Left lung (tissue), 10 donors: ENCODE results near the gene SUMO3. TPM values are rescaled to one million over a fixed set of nuclear protein-coding genes. Genes with fewer than 3 reads are reported as not detected.

Experiments
- ATAC-seq: fragments of 200-7000 bp; cut with Tn5 transposase; one replicate; pipeline ENCODE4 v1.9.1; 2020; ENCODE audit warnings: moderate library complexity
- DNase-seq, 4 donors: peaks; one replicate each; pipeline ENCODE4 v3.0.0-alpha.2; 2013 to 2020
- H3K27ac ChIP-seq, 2 donors: fragments of 200-600 bp; sonication (generic) in 1 of 2; one replicate each; pipeline versions ENCODE4 v1.5.0 to v1.8.0; 2020 to 2021
- H3K27me3 ChIP-seq, 2 donors: fragments of 200-600 bp; sonication (generic) in 1 of 2; one replicate each; pipeline versions ENCODE4 v1.5.0 to v1.8.0; 2020 to 2021
- H3K36me3 ChIP-seq, 2 donors: fragments of 200-600 bp; sonication (generic) in 1 of 2; one replicate each; pipeline versions ENCODE4 v1.5.0 to v1.8.0; 2020 to 2021
- H3K4me1 ChIP-seq, 2 donors: fragments of 200-600 bp; one replicate each; pipeline ENCODE4 v1.8.0; 2021
- H3K4me3 ChIP-seq, 2 donors: fragments of 200-600 bp; sonication (generic) in 1 of 2; one replicate each; pipeline versions ENCODE4 v1.5.0 to v1.8.0; 2020 to 2021; ENCODE audit warnings: mild to moderate bottlenecking in 1 of 2
- H3K9me3 ChIP-seq, 2 donors: fragments of 200-600 bp; sonication (generic) in 1 of 2; one replicate each; pipeline versions ENCODE4 v1.5.0 to v1.8.0; 2020 to 2021
- CTCF ChIP-seq, 2 donors: fragments of 200-600 bp; sonication (generic) in 1 of 2; IDR thresholded peaks; one replicate each; pipeline versions ENCODE4 v1.5.0 to v1.8.0; 2021; ENCODE audit warnings: antibody characterized with exemption in 2 of 2
- intact Hi-C, 2 donors: fragments of 100-400 bp; cut with DNase I; formaldehyde crosslinking; loops; one replicate each; pipeline versions ENCODE4 v1.11.2 to v1.14.2; 2022
- polyA plus RNA-seq, 6 donors: library from polyadenylated mRNA; unstranded; fragments of 120-200 nt; gene quantifications; one replicate each; pipeline ENCODE4 v1.2.1, GENCODE V29; 2013; ENCODE audit not compliant: insufficient read length in 6 of 6
- total RNA-seq, 2 donors: library from RNA; stranded (reverse); fragmentation: NEBNext Ultra II Directional; extraction: Animal tissue kit (Norgen Biotek cat#: 25700); gene quantifications; one replicate each; pipeline ENCODE4 v1.2.1, GENCODE V29; 2021
- donor health status: DM: no; HTN: yes; CAD: no.
- donor health status: DM: no; HTN: no; CAD: no.

SUMO3 gene
- total and polyA plus RNA-seq, 8 donors: 92.4 to 136 (median 118) TPM

GRCh38 chr21:44865561-44866280, 47.9 kb upstream of the SUMO3 start:
- Histone ChIP-seq H3K4me1 (peaks cover 42 to 62% of the 10 kb centered on the region in 2 donors), H3K27me3 (no peaks in the 10 kb centered on the region), H3K27ac (peak overlapping the region; percentile 65 to 71), H3K4me3 (no peak overlapping the region), H3K9me3 (no peaks in the 10 kb centered on the region), H3K36me3 (peaks cover 0 to 47% of the 10 kb centered on the region in 2 donors)
- no peak for TF ChIP-seq CTCF (IDR thresholded peaks at IDR 0.05)
- ATAC-seq: peak; percentile 73
- peak in 1 of 4 donors; percentile 51 for DNase-seq
- intact Hi-C loops: no loop called here

- DNase-seq (no peak), ATAC-seq (no peak)
- no peak for TF ChIP-seq CTCF (IDR thresholded peaks at IDR 0.05)
- H3K4me3 ChIP-seq: no peak overlapping the region
- H3K4me1 ChIP-seq: peaks cover 15 to 43% of the 10 kb centered on the region in 2 donors
- intact Hi-C loops: no loop called here
- no peaks in the 10 kb centered on the region for H3K9me3 ChIP-seq
- no peaks in the 10 kb centered on the region for H3K27me3 ChIP-seq
- H3K36me3 ChIP-seq: peaks cover 0 to 73% of the 10 kb centered on the region in 2 donors
- no peak overlapping the region for H3K27ac ChIP-seq
These were observed 45.2 kb upstream of the SUMO3 start for GRCh38 chr21:44862869-44863685.

- H3K27ac ChIP-seq: no peak overlapping the region
- no peak for TF ChIP-seq CTCF (IDR thresholded peaks at IDR 0.05)
- intact Hi-C loops: no loop called here
- peaks cover 0 to 96% of the 10 kb centered on the region in 2 donors for H3K36me3 ChIP-seq
- H3K9me3 ChIP-seq: no peaks in the 10 kb centered on the region
- H3K4me1 ChIP-seq: peaks cover 0 to 19% of the 10 kb centered on the region in 2 donors
- ATAC-seq (peak; percentile 71), DNase-seq (peak in 1 of 4 donors; percentile 59)
- H3K27me3 ChIP-seq: no peaks in the 10 kb centered on the region
- H3K4me3 ChIP-seq: no peak overlapping the region
These were observed 40.9 kb upstream of the SUMO3 start for GRCh38 chr21:44858791-44859190.

- no peak for TF ChIP-seq CTCF (IDR thresholded peaks at IDR 0.05)
- Histone ChIP-seq H3K4me3 (no peak overlapping the region), H3K27ac (no peak overlapping the region), H3K36me3 (peaks cover 0 to 96% of the 10 kb centered on the region in 2 donors), H3K9me3 (no peaks in the 10 kb centered on the region), H3K27me3 (no peaks in the 10 kb centered on the region), H3K4me1 (peaks cover 0 to 19% of the 10 kb centered on the region in 2 donors)
- ATAC-seq (peak; percentile 6), DNase-seq (peak in 1 of 4 donors; percentile 57)
- intact Hi-C loops: no loop called here
These were observed 40.4 kb upstream of the SUMO3 start for GRCh38 chr21:44858291-44858690.
